GM20431 (cell line): ENCODE measurements around the gene GPR137B.
"Not testable (repeated sequence)": the region's sequence is repeated elsewhere in the genome, so short reads cannot be mapped to it uniquely, and the experiment has no call there.

Experiments used
- in situ Hi-C: fragments of 300-500 bp; cut with MseI, MboI; formaldehyde crosslinking; loops from one replicate; pipeline ENCODE4 v1.15.0; 2020; ENCODE audit warnings: low sequenced_read_pairs; ENCODE audit not compliant: unreplicated experiment

The GPR137B gene

DNA sequence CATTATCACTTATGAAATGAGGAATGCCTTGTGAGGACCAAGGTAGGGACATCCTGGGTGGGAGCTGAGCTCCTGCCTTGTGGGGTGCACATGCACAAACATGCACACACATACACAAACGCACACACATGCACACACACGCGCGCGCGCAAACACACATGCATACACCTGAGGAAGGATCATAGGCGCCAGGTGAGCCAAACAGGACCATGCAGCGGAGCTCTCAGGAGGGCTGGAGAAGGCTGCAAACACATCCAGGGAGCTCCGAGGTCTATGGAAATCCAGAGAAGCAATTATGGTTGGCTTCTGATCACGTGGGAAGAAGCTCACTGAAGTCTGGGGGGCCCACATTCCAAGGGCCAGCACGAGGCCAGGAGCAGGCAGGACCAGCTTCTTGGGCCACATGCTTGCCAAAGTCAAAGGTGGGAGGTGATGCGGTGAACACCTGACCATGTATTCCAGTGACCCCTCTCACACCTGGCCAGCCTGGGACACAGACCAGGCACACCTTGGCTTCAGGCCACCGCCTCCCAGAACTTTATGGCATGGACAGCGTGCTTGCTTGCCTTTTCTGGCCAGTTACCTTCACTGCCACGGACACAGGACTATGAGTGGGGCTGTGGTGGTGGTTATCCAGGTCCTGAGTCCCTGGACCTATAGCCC is 13.6 kb downstream of the GPR137B start:
- in situ Hi-C loops, result no loop called here

DNA sequence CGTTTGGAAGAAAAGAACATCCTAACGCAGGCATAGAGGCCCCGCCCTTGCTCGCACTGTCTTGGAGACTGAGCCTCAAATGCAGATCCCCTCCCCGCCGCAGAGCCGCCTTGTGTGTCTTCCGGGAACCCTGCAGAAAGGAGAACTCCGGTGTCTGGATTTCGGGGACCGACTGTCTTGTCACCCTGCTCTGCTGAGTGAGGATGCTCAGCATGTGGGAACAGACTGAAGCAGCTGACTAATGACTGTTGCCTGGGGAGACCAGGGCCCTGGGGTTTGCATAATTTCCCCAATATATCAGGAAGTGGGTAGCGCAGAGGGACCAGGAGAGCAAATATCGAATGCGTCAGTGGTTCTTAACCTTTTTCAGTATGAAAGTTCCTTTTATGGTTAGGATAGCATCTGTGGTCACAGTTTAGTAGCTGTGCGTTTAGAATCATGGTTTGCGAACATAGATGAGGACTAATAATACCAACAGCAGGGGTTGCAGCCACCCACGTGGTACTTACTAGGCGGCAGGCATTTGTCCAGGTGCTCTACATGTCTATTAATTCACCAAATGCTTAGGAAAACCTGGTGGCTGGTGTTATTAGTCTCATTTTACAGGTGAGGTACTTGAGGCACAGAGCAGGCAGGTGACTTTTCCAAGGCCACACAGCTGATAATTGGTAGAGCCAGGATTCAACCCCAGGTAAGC is 14.3 kb downstream of the GPR137B start:
- in situ Hi-C loops, result no loop called here

GRCh38 chr1:236158072-236158471 is 15.7 kb downstream of the GPR137B start:
- in situ Hi-C loops, result not testable (repeated sequence)

- in situ Hi-C loops, result no loop called here
These were observed 16.4 kb downstream of the GPR137B start for GRCh38 chr1:236158719-236159118.

DNA sequence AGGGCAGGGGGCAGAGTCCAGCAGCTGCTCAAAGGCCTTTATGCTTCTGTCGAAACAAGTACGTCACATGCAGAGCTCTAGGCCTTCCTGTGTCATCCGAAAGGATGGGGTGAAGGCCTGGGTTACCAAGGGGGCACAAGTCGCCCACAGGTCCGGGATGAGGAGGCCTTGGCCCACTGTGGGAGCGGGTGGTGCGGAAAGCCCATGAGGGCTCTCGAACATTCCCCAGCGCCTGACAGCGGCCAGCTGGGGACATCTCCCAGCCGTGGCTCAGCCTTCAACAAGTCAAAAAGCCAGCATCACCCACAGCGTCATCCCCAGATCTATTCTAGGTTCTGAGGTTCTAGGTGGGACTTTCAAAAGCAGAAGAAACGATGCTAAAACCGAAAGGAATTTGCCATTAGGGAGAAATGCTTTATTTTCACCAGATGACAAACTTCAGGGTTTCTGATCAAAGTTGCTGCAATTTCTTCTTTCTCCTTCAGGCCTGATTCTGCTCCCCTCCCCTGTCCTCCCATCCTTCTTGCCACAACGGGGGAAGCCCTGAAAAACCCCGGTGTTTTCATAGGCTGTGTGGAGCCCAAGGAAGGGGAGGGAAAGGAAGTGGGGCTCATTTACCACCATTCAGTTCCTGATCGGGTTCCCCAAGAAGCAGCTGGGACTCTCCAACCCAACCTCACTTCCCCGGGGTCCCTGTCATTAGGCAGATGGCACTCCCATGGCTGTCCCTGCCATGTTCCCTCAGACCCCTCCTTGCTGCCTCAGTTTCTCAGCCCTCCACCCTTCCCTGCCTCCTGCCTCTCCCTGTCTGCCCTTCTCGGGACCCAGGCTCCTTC is 17.6 kb downstream of the GPR137B start:
- in situ Hi-C loops, result no loop called here

DNA sequence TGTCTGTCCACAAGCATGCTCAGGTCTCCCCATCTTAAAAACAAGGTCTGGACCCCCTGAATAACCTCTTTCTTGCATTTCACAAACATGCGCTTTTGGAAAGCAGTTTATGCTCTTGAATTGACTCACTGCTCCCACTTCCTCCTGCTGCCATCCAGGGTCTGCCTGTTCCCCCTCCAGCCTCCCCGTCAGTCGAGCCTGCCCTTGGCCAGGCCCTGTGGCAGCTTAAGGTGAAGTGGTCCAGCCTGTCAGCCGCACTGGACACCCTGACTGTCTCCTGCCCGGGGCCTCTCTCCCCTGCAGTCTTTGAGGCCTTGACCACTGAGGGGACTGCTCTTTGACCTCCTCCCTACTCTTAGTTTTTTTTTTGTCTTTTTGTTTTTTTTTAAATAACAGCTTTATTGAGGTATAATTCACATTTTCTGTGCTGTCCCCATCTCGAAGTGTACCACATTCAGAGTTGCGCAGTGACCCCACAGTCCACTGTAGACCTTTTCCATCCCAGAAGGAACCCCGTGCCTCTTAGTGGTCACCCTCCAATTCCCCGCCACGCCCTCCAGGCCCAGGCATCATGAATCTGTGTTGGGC is 18.3 kb downstream of the GPR137B start:
- in situ Hi-C loops, result no loop called here

GRCh38 chr1:236161230-236161629 is 18.9 kb downstream of the GPR137B start:
- in situ Hi-C loops, result no loop called here

GRCh38 chr1:236161755-236162154 is 19.4 kb downstream of the GPR137B start:
- in situ Hi-C loops, result not testable (repeated sequence)

- in situ Hi-C loops, result no loop called here
These were observed 21.3 kb downstream of the GPR137B start for GRCh38 chr1:236163463-236164153.

GRCh38 chr1:236164273-236164672 is 21.9 kb downstream of the GPR137B start:
- in situ Hi-C loops, result no loop called here

- in situ Hi-C loops, result no loop called here
These were observed 23.1 kb downstream of the GPR137B start for GRCh38 chr1:236165238-236165981.

DNA sequence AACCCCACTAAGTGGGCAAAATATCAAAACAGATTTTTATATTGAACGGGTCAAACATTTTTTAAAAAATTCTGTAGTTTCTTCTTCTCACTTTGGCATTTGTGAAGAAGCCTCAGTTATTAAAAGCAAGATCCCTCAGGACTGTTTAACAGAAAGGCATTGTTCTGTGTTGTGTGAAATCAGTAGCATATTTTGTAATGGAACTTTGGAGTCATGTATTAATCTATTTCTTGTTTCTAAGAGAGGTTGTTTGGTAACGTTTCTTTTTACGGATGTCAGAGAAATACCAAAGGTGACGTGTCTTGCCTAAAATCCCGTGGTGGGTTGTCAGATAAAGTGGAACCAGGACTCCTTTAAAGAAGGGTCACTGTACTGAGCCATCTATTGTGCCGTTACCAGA is 23.7 kb downstream of the GPR137B start:
- in situ Hi-C loops, result no loop called here

GRCh38 chr1:236167154-236167553 is 24.8 kb downstream of the GPR137B start:
- in situ Hi-C loops, result no loop called here

GRCh38 chr1:236167578-236167977 is 25.2 kb downstream of the GPR137B start:
- in situ Hi-C loops, result no loop called here

- in situ Hi-C loops, result no loop called here
These were observed 26.5 kb downstream of the GPR137B start for GRCh38 chr1:236168716-236169429.

DNA sequence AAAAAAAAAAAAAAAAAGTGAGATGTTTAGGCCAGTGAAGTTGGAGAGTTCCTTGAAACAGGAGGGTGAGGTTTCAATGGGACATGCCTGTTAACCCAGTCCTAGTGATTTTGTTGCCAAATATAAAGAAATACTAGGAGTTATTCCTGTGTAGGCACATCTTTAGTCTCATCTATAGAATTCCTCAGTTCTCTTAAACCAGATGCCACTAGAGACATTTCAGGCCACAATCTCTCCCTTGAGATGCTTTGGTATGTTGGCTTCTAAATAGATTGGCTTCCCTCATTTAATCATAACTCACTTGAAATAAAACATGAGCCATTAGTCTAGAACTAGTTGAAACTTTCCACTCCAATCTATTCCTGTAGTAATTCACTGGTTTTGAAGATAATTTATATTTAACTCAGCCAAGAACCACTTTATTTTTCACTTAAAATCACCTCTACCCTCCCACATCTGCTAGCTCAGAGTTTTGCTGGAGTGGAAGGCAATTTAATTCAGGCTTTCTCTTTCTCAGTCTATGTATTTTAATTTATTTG is 29.8 kb downstream of the GPR137B start:
- in situ Hi-C loops, result no loop called here

DNA sequence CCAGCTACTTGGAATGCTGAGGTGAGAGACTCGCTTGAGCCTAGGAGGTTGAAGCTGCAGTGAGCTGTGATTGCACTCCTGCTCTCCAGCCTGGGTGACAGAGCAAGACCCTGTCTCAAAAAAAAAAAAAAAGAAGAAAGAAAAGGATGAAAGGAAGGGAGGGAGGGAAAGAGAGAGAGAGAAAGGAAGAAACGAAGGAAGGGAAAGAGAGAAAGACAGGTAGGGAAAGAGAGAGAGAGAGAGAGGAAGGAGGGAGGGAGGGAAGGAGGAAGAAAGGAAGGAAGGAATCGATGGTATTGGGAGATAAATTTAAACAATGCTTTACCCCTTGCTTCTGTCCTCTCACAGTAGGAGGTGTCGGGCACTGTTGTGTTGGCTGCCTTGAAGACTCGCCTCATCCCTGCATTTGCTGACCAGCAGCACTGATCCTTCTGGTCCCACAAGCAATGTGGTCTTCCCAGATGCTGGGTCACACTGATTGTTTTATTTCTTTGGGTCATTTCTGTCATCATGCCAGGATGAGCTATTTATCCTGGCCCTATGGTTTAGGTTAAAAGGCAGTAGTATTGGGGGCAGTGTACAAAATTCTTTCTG is 30.9 kb downstream of the GPR137B start:
- in situ Hi-C loops, result no loop called here

GRCh38 chr1:236175642-236176336 is 33.5 kb downstream of the GPR137B start:
- in situ Hi-C loops, result no loop called here
